ENCODE measurements around the gene TBC1D14.
A peak's percentile ranks its signal among the peaks of the same experiment; 100 is the strongest.
"Not testable (repeated sequence)": the region's sequence is repeated elsewhere in the genome, so short reads cannot be mapped to it uniquely, and the experiment has no call there.

TBC1D14 gene

GRCh38 chr4:7073526-7074390, 164.1 kb downstream of the TBC1D14 start:
- in situ Hi-C loops (cut with MboI; ENCODE audit: low pct_unique_long_range_greater_than_20kb, low sequenced_read_pairs, unreplicated experiment): loop anchor here (10.0 kb wide), 2 partner anchors 179 to 359 kb away; partner anchors contain the start of gene BLOC1S4

GRCh38 chr4:7074426-7074825, 164.8 kb downstream of the TBC1D14 start:
- DNase-seq (ENCODE audit: low spot score): no peak
- in situ Hi-C loops (cut with MboI; ENCODE audit: low pct_unique_long_range_greater_than_20kb, low sequenced_read_pairs, unreplicated experiment): loop anchor here (10.0 kb wide), 2 partner anchors 180 to 360 kb away; partner anchors contain the start of gene BLOC1S4

More at GRCh38 chr4:7073526-7074390, 164.1 kb downstream of the TBC1D14 start:
- peak; percentile 66 for DNase-seq (ENCODE audit: low spot score)
- TF ChIP-seq CTCF (IDR thresholded peaks at IDR 0.05; ENCODE audit: extremely low read depth, insufficient read depth, missing control alignments): no peak

GRCh38 chr4:7075962-7076695, 166.5 kb downstream of the TBC1D14 start:
- in situ Hi-C loops (cut with MboI; ENCODE audit: low pct_unique_long_range_greater_than_20kb, low sequenced_read_pairs, unreplicated experiment): loop anchor here (10.0 kb wide), 2 partner anchors 181 to 361 kb away; partner anchors contain the start of gene BLOC1S4

More at GRCh38 chr4:7074426-7074825, 164.8 kb downstream of the TBC1D14 start:
- no peak for TF ChIP-seq CTCF (IDR thresholded peaks at IDR 0.05; ENCODE audit: extremely low read depth, insufficient read depth, missing control alignments)

GRCh38 chr4:7076696-7077082, 167.1 kb downstream of the TBC1D14 start:
- DNase-seq (ENCODE audit: low spot score): no peak
- in situ Hi-C loops (cut with MboI; ENCODE audit: low pct_unique_long_range_greater_than_20kb, low sequenced_read_pairs, unreplicated experiment): loop anchor here (10.0 kb wide), 2 partner anchors 182 to 362 kb away; partner anchors contain the start of gene BLOC1S4
- no peak for TF ChIP-seq CTCF (IDR thresholded peaks at IDR 0.05; ENCODE audit: extremely low read depth, insufficient read depth, missing control alignments)

More at GRCh38 chr4:7075962-7076695, 166.5 kb downstream of the TBC1D14 start:
- no peak for TF ChIP-seq CTCF (IDR thresholded peaks at IDR 0.05; ENCODE audit: extremely low read depth, insufficient read depth, missing control alignments)
- DNase-seq (ENCODE audit: low spot score): no peak

GRCh38 chr4:7077371-7077770, 167.7 kb downstream of the TBC1D14 start:
- in situ Hi-C loops (cut with MboI; ENCODE audit: low pct_unique_long_range_greater_than_20kb, low sequenced_read_pairs, unreplicated experiment): loop anchor here (10.0 kb wide), 2 partner anchors 183 to 363 kb away; partner anchors contain the start of gene BLOC1S4
- DNase-seq (ENCODE audit: low spot score): no peak
- no peak for TF ChIP-seq CTCF (IDR thresholded peaks at IDR 0.05; ENCODE audit: extremely low read depth, insufficient read depth, missing control alignments)

GRCh38 chr4:7078025-7078424, 168.4 kb downstream of the TBC1D14 start:
- no peak for TF ChIP-seq CTCF (IDR thresholded peaks at IDR 0.05; ENCODE audit: extremely low read depth, insufficient read depth, missing control alignments)
- DNase-seq (ENCODE audit: low spot score): no peak
- in situ Hi-C loops (cut with MboI; ENCODE audit: low pct_unique_long_range_greater_than_20kb, low sequenced_read_pairs, unreplicated experiment): loop anchor here (10.0 kb wide), 2 partner anchors 183 to 363 kb away; partner anchors contain the start of gene BLOC1S4

- not testable (repeated sequence) for DNase-seq (ENCODE audit: low spot score)
These were observed 169.9 kb downstream of the TBC1D14 start for GRCh38 chr4:7079483-7079882.

GRCh38 chr4:7079909-7080308, 170.3 kb downstream of the TBC1D14 start:
- DNase-seq (ENCODE audit: low spot score): not testable (repeated sequence)
- in situ Hi-C loops (cut with MboI; ENCODE audit: low pct_unique_long_range_greater_than_20kb, low sequenced_read_pairs, unreplicated experiment): loop anchor here (10.0 kb wide), 2 partner anchors 185 to 365 kb away; partner anchors contain the start of gene BLOC1S4

More at GRCh38 chr4:7079483-7079882, 169.9 kb downstream of the TBC1D14 start:
- in situ Hi-C loops (cut with MboI; ENCODE audit: low pct_unique_long_range_greater_than_20kb, low sequenced_read_pairs, unreplicated experiment): loop anchor here (10.0 kb wide), 2 partner anchors 185 to 365 kb away; partner anchors contain the start of gene BLOC1S4
